Ishikawa (cell line): ENCODE measurements around the gene MT1E.

Experiments
- CEBPB ChIP-seq: IDR thresholded peaks from 2 replicates; pipeline ENCODE4 v1.6.1; 2012
- CREB1 ChIP-seq: IDR thresholded peaks from 2 replicates; pipeline ENCODE4 v1.6.1; 2012; ENCODE audit warnings: low read depth
- EGR1 ChIP-seq: IDR thresholded peaks from 2 replicates; pipeline ENCODE4 v1.6.1; 2012
- EP300 ChIP-seq: IDR thresholded peaks from 2 replicates; pipeline ENCODE4 v1.6.1; 2012; ENCODE audit warnings: borderline replicate concordance
- FOXM1 ChIP-seq: IDR thresholded peaks from 2 replicates; pipeline ENCODE4 v1.6.1; 2012; ENCODE audit warnings: low read depth, borderline replicate concordance
- MAX ChIP-seq: IDR thresholded peaks from 2 replicates; pipeline ENCODE4 v1.6.1; 2012
- NFIC ChIP-seq: IDR thresholded peaks from 2 replicates; pipeline ENCODE4 v1.6.1; 2012
- RAD21 ChIP-seq: IDR thresholded peaks from 2 replicates; pipeline ENCODE4 v1.6.1; 2012; ENCODE audit warnings: low read depth
- REST ChIP-seq: IDR thresholded peaks from 2 replicates; pipeline ENCODE4 v1.6.1; 2012; ENCODE audit warnings: low read depth, mild to moderate bottlenecking
- TAF1 ChIP-seq: IDR thresholded peaks from 2 replicates; pipeline ENCODE4 v1.6.1; 2012; ENCODE audit warnings: low read depth, mild to moderate bottlenecking
- TCF12 ChIP-seq: IDR thresholded peaks from 2 replicates; pipeline ENCODE4 v1.6.1; 2012; ENCODE audit warnings: low read depth
- TEAD4 ChIP-seq: IDR thresholded peaks from 2 replicates; pipeline ENCODE4 v1.6.1; 2012
- USF1 ChIP-seq: IDR thresholded peaks from 2 replicates; pipeline ENCODE4 v1.6.1; 2012
- YY1 ChIP-seq: IDR thresholded peaks from 2 replicates; pipeline ENCODE4 v1.6.1; 2012; ENCODE audit warnings: low read depth
- ZBTB7A ChIP-seq: IDR thresholded peaks from 2 replicates; pipeline ENCODE4 v1.6.1; 2012; ENCODE audit warnings: low read depth

The MT1E gene

DNA sequence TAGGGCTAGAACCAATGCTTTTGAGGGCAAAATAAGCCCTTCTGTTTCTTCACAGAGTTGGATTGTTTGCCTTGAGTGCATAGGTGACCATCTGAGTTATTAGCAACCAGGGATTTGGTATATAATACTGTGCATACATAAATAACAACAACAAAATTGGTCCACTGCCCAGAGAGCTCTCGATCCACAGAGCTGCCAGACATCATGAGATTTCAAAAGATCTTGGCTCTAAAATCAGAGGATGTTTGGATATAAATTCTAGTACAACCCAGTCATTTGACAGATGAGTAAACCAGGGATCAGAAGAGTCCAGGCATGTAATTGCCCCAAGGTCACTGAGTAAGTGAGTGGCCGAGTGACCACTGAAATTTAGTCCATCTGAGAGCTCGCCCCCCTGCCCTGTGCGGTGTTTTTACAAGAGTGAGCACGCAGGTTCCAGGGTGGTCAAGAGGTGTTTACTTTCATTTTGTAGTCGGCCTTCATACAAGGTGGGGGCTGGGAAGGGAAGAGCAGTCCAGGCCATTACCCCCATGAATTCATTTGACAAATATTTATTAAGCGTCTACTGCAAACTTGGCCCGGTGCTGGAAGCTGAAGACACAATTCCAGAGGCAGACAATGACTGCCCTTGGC lies 19.0 kb upstream of the MT1E start:
- TF ChIP-seq FOXM1 = no peak
- TF ChIP-seq EGR1 = no peak
- TF ChIP-seq REST = no peak

- TF ChIP-seq TCF12 = no peak
- no peak for TF ChIP-seq ZBTB7A
- no peak for TF ChIP-seq REST
- no peak for TF ChIP-seq NFIC
- no peak for TF ChIP-seq TEAD4
- no peak for TF ChIP-seq USF1
- no peak for TF ChIP-seq RAD21
Observed at GRCh38 chr16:56607109-56607618, 18.4 kb upstream of the MT1E start.

GRCh38 chr16:56607675-56608042 lies 17.9 kb upstream of the MT1E start:
- TF ChIP-seq YY1 (no peak), REST (no peak), CREB1 (no peak), RAD21 (no peak), EP300 (no peak), ZBTB7A (no peak), NFIC (no peak), TEAD4 (no peak), TCF12 (no peak), CEBPB (no peak), FOXM1 (no peak), TAF1 (no peak), MAX (no peak), USF1 (no peak), EGR1 (no peak)

DNA sequence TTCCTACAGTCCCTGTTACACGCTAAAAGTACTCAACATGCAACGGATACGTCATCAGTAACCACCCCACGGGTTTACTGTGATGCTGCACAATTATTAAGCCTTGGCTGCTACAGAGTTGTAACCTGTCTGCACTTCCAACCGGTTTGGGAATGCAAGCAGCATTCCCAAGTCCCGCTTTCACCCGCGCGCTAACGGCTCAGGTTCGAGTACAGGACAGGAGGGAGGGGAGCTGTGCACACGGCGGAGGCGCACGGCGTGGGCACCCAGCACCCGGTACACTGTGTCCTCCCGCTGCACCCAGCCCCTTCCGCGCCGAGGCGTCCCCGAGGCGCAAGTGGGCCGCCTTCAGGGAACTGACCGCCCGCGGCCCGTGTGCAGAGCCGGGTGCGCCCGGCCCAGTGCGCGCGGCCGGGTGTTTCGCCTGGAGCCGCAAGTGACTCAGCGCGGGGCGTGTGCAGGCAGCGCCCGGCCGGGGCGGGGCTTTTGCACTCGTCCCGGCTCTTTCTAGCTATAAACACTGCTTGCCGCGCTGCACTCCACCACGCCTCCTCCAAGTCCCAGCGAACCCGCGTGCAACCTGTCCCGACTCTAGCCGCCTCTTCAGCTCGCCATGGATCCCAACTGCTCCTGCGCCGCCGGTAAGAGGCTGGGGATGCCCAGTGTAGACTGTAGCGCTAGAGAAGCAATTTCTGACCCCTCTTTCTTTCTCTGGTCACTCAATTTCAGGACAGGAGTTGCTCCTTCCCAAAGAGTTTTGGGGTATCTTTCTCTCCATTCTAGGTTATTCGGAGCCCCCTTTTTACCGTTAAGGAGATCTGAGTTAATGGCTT lies 17.3 kb upstream of the MT1E start, which contains the start of gene MT2A:
Gene MT2A, plus strand, starts transcription at position 542 of the 833 bp plus-strand sequence. Its CDS starts 72 bp downstream, at position 614.
- TF ChIP-seq YY1 = peak; percentile 38; the same call in 1 of the 2 replicates
- TF ChIP-seq RAD21 = no peak; the same call in 1 of the 2 replicates
- no peak for TF ChIP-seq USF1
- TF ChIP-seq REST = no peak
- no peak for TF ChIP-seq FOXM1
- TF ChIP-seq MAX = peak; percentile 81
- no peak for TF ChIP-seq CREB1
- no peak for TF ChIP-seq EP300
